Esophagus muscularis mucosa (tissue), 4 donors: Measurements from ENCODE around the gene KATNB1. TPM values are rescaled to one million over a fixed set of nuclear protein-coding genes. Genes with fewer than 3 reads are reported as not detected.
"Not testable (repeated sequence)": the region's sequence is repeated elsewhere in the genome, so short reads cannot be mapped to it uniquely, and the experiment has no call there.

Source experiments
- DNase-seq: peaks from one replicate; pipeline ENCODE4 v3.0.0-alpha.2; 2017; ENCODE audit errors: extremely low spot score
- H3K27ac ChIP-seq, 4 donors: fragments of 200-600 bp; sonication (generic); replicated peaks in 1 of 4; 1 replicate in 3 of 4; 2 replicates in 1 of 4; pipeline ENCODE4 v1.5.1; 2016 to 2019; ENCODE audit warnings: mild to moderate bottlenecking in 1 of 4
- H3K27me3 ChIP-seq, 4 donors: fragments of 200-600 bp; sonication (generic); one replicate each; pipeline versions ENCODE4 v1.5.1 to v1.6.0; 2016 to 2019
- H3K36me3 ChIP-seq, 4 donors: fragments of 200-600 bp; sonication (generic); one replicate each; pipeline ENCODE4 v1.5.1; 2016 to 2019
- H3K4me1 ChIP-seq, 4 donors: fragments of 200-600 bp; sonication (generic); one replicate each; pipeline ENCODE4 v1.5.1; 2016 to 2019
- H3K4me3 ChIP-seq, 4 donors: fragments of 200-600 bp; sonication (generic); 1 replicate in 2 of 4; 2 replicates in 2 of 4; pipeline ENCODE4 v1.5.1; 2016 to 2019; ENCODE audit warnings: mild to moderate bottlenecking in 4 of 4, moderate library complexity in 1 of 4
- H3K9me3 ChIP-seq, 4 donors: fragments of 200-600 bp; sonication (generic); 1 replicate in 3 of 4; 2 replicates in 1 of 4; pipeline ENCODE4 v1.5.1; 2016 to 2019
- EP300 ChIP-seq: sonication (generic); formaldehyde crosslinking; IDR thresholded peaks from one replicate; pipeline ENCODE4 v1.6.1; 2017; ENCODE audit warnings: antibody characterized with exemption
- POLR2A ChIP-seq: fragments of 450-650 bp; IDR thresholded peaks from one replicate; pipeline ENCODE4 v1.6.1; 2017; ENCODE audit warnings: antibody characterized with exemption, moderate library complexity, mild to moderate bottlenecking, low read depth
- POLR2AphosphoS5 ChIP-seq, 2 donors: sonication (generic); formaldehyde crosslinking; IDR thresholded peaks; one replicate each; pipeline ENCODE4 v1.6.1; 2017; ENCODE audit warnings: antibody characterized with exemption in 2 of 2
- WGBS: methylation state at CpG from one replicate; pipeline ENCODE4 v1.1.5; 2018; 5-methylcytosine and 5-hydroxymethylcytosine counted together
- intact Hi-C: fragments of 100-400 bp; cut with DNase I; formaldehyde crosslinking; loops from one replicate; pipeline ENCODE4 v1.15.1; 2023
- total RNA-seq, 4 donors: library from RNA; depleted of rRNA; stranded (reverse); fragments of >200 nt; gene quantifications; one replicate each; pipeline versions ENCODE4 v1.1.0 to v1.2.1, GENCODE V29; 2016
- TF ChIP-seq, protein P1 (sequence below), 3 experiments: fragments of 200-600 bp in 2 of 3; fragments of 450-650 bp in 1 of 3; sonication (generic) in 2 of 3; IDR thresholded peaks; one replicate each; pipeline ENCODE4 v1.5.1; 2017 to 2019; ENCODE audit warnings: antibody characterized with exemption in 3 of 3, mild to moderate bottlenecking in 2 of 3, moderate library complexity in 1 of 3

The KATNB1 gene
- total RNA-seq, 4 donors from 2014 or later: 10.4 to 16.9 (median 15.3) TPM

DNA sequence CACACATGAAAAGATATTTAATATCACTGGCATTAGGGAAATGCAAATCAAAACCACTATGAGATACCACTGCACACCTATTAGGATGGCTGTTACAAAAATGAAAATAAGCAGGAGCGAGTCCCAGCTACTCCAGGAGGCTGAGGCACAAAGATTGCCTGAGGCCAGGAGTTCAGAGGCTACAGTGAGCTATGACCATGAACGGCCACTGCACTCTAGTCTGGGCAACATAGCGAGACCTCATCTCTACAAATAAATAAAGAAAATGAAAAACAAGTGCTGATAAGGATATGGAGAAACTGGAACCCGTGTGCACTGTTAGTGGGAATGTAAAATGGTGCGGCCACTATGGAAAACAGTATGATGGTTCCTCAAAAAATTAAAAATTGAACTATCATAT lies 43.1 kb downstream of the KATNB1 start:
- TF ChIP-seq POLR2AphosphoS5 (IDR thresholded peaks at IDR 0.05) (no peak), EP300 (no peak), POLR2A (no peak)
- TF ChIP-seq, protein P1, sequence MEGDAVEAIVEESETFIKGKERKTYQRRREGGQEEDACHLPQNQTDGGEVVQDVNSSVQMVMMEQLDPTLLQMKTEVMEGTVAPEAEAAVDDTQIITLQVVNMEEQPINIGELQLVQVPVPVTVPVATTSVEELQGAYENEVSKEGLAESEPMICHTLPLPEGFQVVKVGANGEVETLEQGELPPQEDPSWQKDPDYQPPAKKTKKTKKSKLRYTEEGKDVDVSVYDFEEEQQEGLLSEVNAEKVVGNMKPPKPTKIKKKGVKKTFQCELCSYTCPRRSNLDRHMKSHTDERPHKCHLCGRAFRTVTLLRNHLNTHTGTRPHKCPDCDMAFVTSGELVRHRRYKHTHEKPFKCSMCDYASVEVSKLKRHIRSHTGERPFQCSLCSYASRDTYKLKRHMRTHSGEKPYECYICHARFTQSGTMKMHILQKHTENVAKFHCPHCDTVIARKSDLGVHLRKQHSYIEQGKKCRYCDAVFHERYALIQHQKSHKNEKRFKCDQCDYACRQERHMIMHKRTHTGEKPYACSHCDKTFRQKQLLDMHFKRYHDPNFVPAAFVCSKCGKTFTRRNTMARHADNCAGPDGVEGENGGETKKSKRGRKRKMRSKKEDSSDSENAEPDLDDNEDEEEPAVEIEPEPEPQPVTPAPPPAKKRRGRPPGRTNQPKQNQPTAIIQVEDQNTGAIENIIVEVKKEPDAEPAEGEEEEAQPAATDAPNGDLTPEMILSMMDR (IDR thresholded peaks at IDR 0.05): no peak
- Histone ChIP-seq H3K4me1 (peaks cover 0 to 5% (median 0%) of the 10 kb centered on the region in 4 donors), H3K27ac (no peak overlapping the region), H3K9me3 (no peaks in the 10 kb centered on the region), H3K4me3 (no peak overlapping the region), H3K36me3 (peaks cover 0 to 59% (median 40%) of the 10 kb centered on the region in 4 donors), H3K27me3 (no peaks in the 10 kb centered on the region)
- 95% methylated on average over 5 of the region's 5 CpGs for WGBS
- no peak for DNase-seq
- intact Hi-C loops: no loop called here

DNA sequence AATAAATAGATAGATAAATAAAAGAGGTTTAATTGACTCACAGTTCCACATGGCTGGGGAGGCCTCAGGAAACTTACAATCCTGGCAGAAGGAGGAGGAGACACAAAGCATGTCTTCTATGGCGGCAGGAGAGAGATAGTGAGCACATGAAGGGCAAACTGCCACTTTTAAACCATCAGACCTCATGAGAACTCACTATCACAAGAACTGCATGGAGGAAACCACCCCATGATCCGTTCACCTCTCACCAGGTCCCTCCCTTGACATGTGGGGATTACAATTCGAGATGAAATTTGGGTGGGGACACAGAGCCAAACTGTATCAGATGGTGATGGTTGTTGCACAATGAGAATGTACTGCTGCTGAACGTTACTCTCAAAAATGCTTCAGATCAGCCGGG lies 44.3 kb downstream of the KATNB1 start:
- intact Hi-C loops: not testable (repeated sequence)

GRCh38 chr16:57781349-57781740 lies 45.8 kb downstream of the KATNB1 start:
- 100% methylated on average over 1 of the region's 1 CpG for WGBS
- TF ChIP-seq, protein P1 (IDR thresholded peaks at IDR 0.05): no peak
- no peak for TF ChIP-seq POLR2A
- no peak for TF ChIP-seq EP300
- TF ChIP-seq POLR2AphosphoS5 (IDR thresholded peaks at IDR 0.05): no peak
- Histone ChIP-seq H3K9me3 (no peaks in the 10 kb centered on the region), H3K27ac (no peak overlapping the region), H3K4me3 (no peak overlapping the region), H3K36me3 (peaks cover 6 to 61% (median 43%) of the 10 kb centered on the region in 4 donors), H3K4me1 (peaks cover 5 to 8% (median 6%) of the 10 kb centered on the region in 4 donors), H3K27me3 (no peaks in the 10 kb centered on the region)
- intact Hi-C loops: no loop called here
- no peak for DNase-seq

More for the DNA sequence above, 44.3 kb downstream of the KATNB1 start:
- not testable (repeated sequence) for H3K9me3 ChIP-seq, DNase-seq, H3K4me1 ChIP-seq, H3K27me3 ChIP-seq, H3K4me3 ChIP-seq, H3K27ac ChIP-seq
- H3K36me3 ChIP-seq: peaks cover 0 to 64% (median 49%) of the 10 kb centered on the region in 4 donors
- WGBS: 97% methylated on average over 4 of the region's 5 CpGs

DNA sequence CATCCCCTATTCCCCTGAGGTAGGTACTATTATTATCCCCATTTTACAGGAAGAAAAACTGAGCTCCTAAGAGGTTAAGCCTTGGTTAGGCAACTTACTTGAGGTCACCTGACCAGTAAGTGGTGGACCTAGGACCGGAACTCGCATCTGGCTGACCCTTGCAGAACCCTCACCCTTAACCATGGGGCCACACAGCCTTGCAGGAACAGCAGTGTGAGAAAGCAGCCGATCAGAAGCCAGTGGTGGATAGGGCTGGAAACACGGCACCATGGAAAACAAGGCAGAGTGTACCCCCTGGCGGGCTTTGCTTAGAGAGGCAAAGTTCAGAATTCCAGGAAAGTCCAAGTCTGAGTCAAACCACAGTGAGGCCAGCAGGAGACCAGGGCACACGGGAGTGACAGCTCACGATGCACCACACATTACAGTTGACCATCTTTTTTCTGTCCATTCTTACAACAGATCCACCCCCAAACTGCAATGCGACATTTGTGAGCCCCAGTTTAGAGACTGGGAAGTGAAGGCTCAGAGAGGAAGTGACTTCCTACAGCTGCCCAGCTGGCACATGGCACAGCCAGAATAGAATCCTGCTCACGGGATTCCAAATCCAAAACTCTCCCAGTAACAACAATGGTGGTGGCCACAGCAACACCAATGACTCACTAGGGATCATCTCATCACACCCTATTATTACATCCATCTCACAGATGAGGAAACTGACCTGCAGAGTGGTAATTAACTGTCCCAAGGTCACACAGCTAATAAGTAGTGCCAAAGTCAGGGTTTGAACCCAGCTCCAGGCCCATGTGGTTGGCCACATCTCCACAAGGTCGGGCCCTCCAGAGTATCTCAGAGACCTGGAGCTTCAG lies 46.4 kb downstream of the KATNB1 start:
- Histone ChIP-seq H3K9me3 (no peaks in the 10 kb centered on the region), H3K36me3 (peaks cover 6 to 55% (median 42%) of the 10 kb centered on the region in 4 donors), H3K4me3 (no peak overlapping the region), H3K4me1 (peaks cover 12 to 14% (median 12%) of the 10 kb centered on the region in 4 donors), H3K27me3 (no peaks in the 10 kb centered on the region), H3K27ac (no peak overlapping the region)
- TF ChIP-seq EP300 (no peak), POLR2AphosphoS5 (IDR thresholded peaks at IDR 0.05) (no peak), POLR2A (no peak)
- TF ChIP-seq, protein P1 (IDR thresholded peaks at IDR 0.05): no peak
- WGBS: 77% methylated on average over 7 of the region's 10 CpGs
- intact Hi-C loops: no loop called here
- no peak for DNase-seq

DNA sequence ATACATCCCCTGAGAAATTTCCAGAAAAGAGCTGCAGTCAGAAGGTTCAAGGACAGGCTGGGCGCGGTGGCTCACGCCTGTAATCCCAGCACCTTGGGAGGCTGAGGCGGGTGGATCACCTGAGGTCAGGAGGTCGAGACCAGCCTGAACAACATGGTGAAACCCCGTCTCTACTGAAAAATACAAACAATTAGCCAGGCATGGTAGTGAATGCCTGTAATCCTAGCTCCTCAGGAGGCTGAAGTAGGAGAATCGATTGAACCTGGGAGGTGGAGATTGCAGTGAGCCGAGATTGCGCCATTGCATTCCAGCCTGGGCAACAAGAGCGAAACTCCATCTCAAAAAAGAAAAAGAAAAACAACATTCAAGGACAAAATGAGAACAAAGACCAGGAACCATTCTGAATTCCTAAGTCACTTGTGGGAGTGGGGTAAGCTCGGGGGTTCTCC lies 47.1 kb downstream of the KATNB1 start:
- WGBS: 91% methylated on average over 9 of the region's 11 CpGs
- intact Hi-C loops, H3K27ac ChIP-seq, H3K9me3 ChIP-seq, DNase-seq, H3K4me3 ChIP-seq, H3K27me3 ChIP-seq: not testable (repeated sequence)
- Histone ChIP-seq H3K36me3 (peaks cover 6 to 54% (median 44%) of the 10 kb centered on the region in 4 donors), H3K4me1 (peaks cover 18 to 21% (median 19%) of the 10 kb centered on the region in 4 donors)
